A673 (cell line): Measurements from ENCODE around the gene CRYGS.

ENCODE experiments used
- CTCF ChIP-seq: fragments of 300-800, 200-600 bp; sonication (generic); conservative IDR thresholded peaks from 2 replicates; pipeline ENCODE4 v1.5.1; 2017; ENCODE audit warnings: low read depth, mild to moderate bottlenecking, antibody characterized with exemption, low read length, moderate library complexity, mixed read lengths
- EZH2 ChIP-seq: fragments of 200-600 bp; sonication (generic); IDR thresholded peaks from 2 replicates; pipeline ENCODE4 v1.6.1; 2017; ENCODE audit warnings: borderline replicate concordance, low read depth, mild to moderate bottlenecking, mixed read lengths, antibody characterized with exemption, low read length; ENCODE audit not compliant: poor library complexity, severe bottlenecking

- TF ChIP-seq CTCF (no peak), EZH2 (no peak)
These were observed 31.4 kb downstream of the CRYGS start for GRCh38 chr3:186512570-186513302.
